GM23338 (cell line): ENCODE measurements around the gene MCU. TPM values are rescaled to one million over a fixed set of nuclear protein-coding genes. Genes with fewer than 3 reads are reported as not detected.

Experiments used
- ATAC-seq: fragments of 200-7000 bp; cut with Tn5 transposase; 3 replicates; pipeline ENCODE4 v1.9.1; 2020
- DNase-seq: peaks from one replicate; pipeline ENCODE4 v3.0.0-alpha.2; 2015; ENCODE audit warnings: low spot score
- H2AFZ ChIP-seq: fragments of 200-600 bp; sonication (generic); 2 replicates; pipeline ENCODE4 v1.8.0; 2016; ENCODE audit warnings: antibody characterized with exemption, mild to moderate bottlenecking, moderate library complexity
- H3F3A ChIP-seq: fragments of 200-600 bp; sonication (generic); replicated peaks from 2 replicates; pipeline ENCODE4 v1.8.0; 2017; ENCODE audit warnings: antibody characterized with exemption, mixed run types, low read depth
- H3K27ac ChIP-seq: fragments of 200-600 bp; sonication (generic); 2 replicates; pipeline ENCODE4 v1.6.1; 2016; ENCODE audit warnings: low read depth
- H3K27me3 ChIP-seq: fragments of 200-600 bp; sonication (generic); 2 replicates; pipeline ENCODE4 v1.8.0; 2016; ENCODE audit warnings: mild to moderate bottlenecking, mixed run types, moderate library complexity; ENCODE audit not compliant: insufficient read depth
- H3K36me3 ChIP-seq: fragments of 200-600 bp; sonication (generic); 2 replicates; pipeline ENCODE4 v1.8.0; 2016; ENCODE audit warnings: mild to moderate bottlenecking; ENCODE audit not compliant: insufficient read depth
- H3K4me1 ChIP-seq: fragments of 200-600 bp; sonication (generic); 2 replicates; pipeline ENCODE4 v1.8.0; 2016; ENCODE audit warnings: mild to moderate bottlenecking, moderate library complexity; ENCODE audit not compliant: insufficient read depth
- H3K4me2 ChIP-seq: fragments of 200-600 bp; sonication (generic); 2 replicates; pipeline ENCODE4 v1.7.1; 2017; ENCODE audit warnings: mixed run types
- H3K4me3 ChIP-seq: fragments of 200-600 bp; sonication (generic); 2 replicates; pipeline ENCODE4 v1.6.1; 2016; ENCODE audit warnings: mixed run types
- H3K79me2 ChIP-seq: fragments of 200-600 bp; sonication (generic); replicated peaks from 2 replicates; pipeline ENCODE4 v1.8.0; 2017; ENCODE audit warnings: mild to moderate bottlenecking; ENCODE audit not compliant: insufficient read depth
- H3K9me2 ChIP-seq: fragments of 200-600 bp; sonication (generic); 2 replicates; pipeline ENCODE4 v1.8.0; 2017; ENCODE audit not compliant: insufficient read depth
- H4K20me1 ChIP-seq: fragments of 200-600 bp; sonication (generic); replicated peaks from 2 replicates; pipeline ENCODE4 v1.8.0; 2017; ENCODE audit warnings: mild to moderate bottlenecking; ENCODE audit not compliant: insufficient read depth
- H3K27ac Mint-ChIP-seq: 2 replicates; pipeline ENCODE4 v1.8.0; 2020; ENCODE audit warnings: inconsistent platforms, mild to moderate bottlenecking, moderate library complexity, mixed read lengths
- H3K27me3 Mint-ChIP-seq: 3 replicates; pipeline ENCODE4 v1.8.0; 2022; ENCODE audit warnings: low read depth, mild to moderate bottlenecking, moderate library complexity, mixed read lengths, inconsistent platforms; ENCODE audit not compliant: insufficient read depth, poor library complexity
- H3K36me3 Mint-ChIP-seq: 3 replicates; pipeline ENCODE4 v1.8.0; 2021; ENCODE audit warnings: low read depth, mild to moderate bottlenecking, inconsistent platforms, moderate library complexity, mixed read lengths
- H3K4me1 Mint-ChIP-seq: 3 replicates; pipeline ENCODE4 v1.8.0; 2020; ENCODE audit warnings: mild to moderate bottlenecking, inconsistent platforms, mixed read lengths
- H3K4me3 Mint-ChIP-seq: 3 replicates; pipeline ENCODE4 v1.8.0; 2021; ENCODE audit warnings: moderate library complexity, mild to moderate bottlenecking, inconsistent platforms, mixed read lengths
- H3K9me3 Mint-ChIP-seq: 3 replicates; pipeline ENCODE4 v1.8.0; 2020; ENCODE audit warnings: moderate library complexity, mild to moderate bottlenecking, inconsistent platforms, mixed read lengths
- CREB1 ChIP-seq: fragments of 250-450 bp; sonication (Bioruptor Pico); IDR thresholded peaks from 2 replicates; pipeline ENCODE4 v1.5.0; 2020; ENCODE audit warnings: low read depth, mild to moderate bottlenecking, moderate library complexity
- CTCF ChIP-seq, 2 experiments: fragments of 200-600 bp in 1 of 2; sonication (generic) in 1 of 2; conservative IDR thresholded peaks; 2 replicates each; pipeline versions ENCODE4 v1.5.1 to v1.6.1; 2016 to 2017; ENCODE audit warnings: antibody characterized with exemption in 2 of 2, low read depth in 2 of 2, mild to moderate bottlenecking in 2 of 2, moderate library complexity in 1 of 2
- ETS1 ChIP-seq: IDR thresholded peaks from 2 replicates; pipeline ENCODE4 v1.6.1; 2016; ENCODE audit warnings: antibody characterized with exemption
- EZH2 ChIP-seq: fragments of 200-600 bp; sonication (generic); IDR thresholded peaks from one replicate; pipeline ENCODE4 v1.8.0; 2017; ENCODE audit warnings: antibody characterized with exemption, mild to moderate bottlenecking, low read depth; ENCODE audit not compliant: unreplicated experiment
- EZH2phosphoT487 ChIP-seq: fragments of 200-600 bp; sonication (generic); IDR thresholded peaks from one replicate; pipeline ENCODE4 v1.8.1; 2018; ENCODE audit warnings: antibody characterized with exemption; ENCODE audit not compliant: unreplicated experiment
- JUNB ChIP-seq: IDR thresholded peaks from one replicate; pipeline ENCODE4 v1.6.1; 2016; ENCODE audit warnings: antibody characterized with exemption; ENCODE audit not compliant: unreplicated experiment
- NANOG ChIP-seq: IDR thresholded peaks from 2 replicates; pipeline ENCODE4 v1.6.1; 2016; ENCODE audit warnings: antibody characterized with exemption, borderline replicate concordance
- POLR2AphosphoS5 ChIP-seq: IDR thresholded peaks from 2 replicates; pipeline ENCODE4 v1.6.1; 2016; ENCODE audit warnings: antibody characterized with exemption, low read depth
- REST ChIP-seq: IDR thresholded peaks from one replicate; pipeline ENCODE4 v1.6.1; 2018; ENCODE audit warnings: antibody characterized with exemption; ENCODE audit not compliant: unreplicated experiment
- STAT1 ChIP-seq: IDR thresholded peaks from one replicate; pipeline ENCODE4 v1.6.1; 2016; ENCODE audit warnings: antibody characterized with exemption; ENCODE audit not compliant: unreplicated experiment
- ZNF114 ChIP-seq: fragments of 250-450 bp; sonication (Bioruptor Pico); IDR thresholded peaks from 2 replicates; pipeline ENCODE4 v1.5.0; 2020; ENCODE audit warnings: mild to moderate bottlenecking, moderate library complexity
- ZNF331 ChIP-seq: fragments of 250-450 bp; sonication (Bioruptor Pico); IDR thresholded peaks from 2 replicates; pipeline ENCODE4 v1.5.0; 2020; ENCODE audit warnings: low read depth, mild to moderate bottlenecking, moderate library complexity
- polyA plus RNA-seq: library from polyadenylated mRNA; unstranded; fragments of >200 nt; fragmentation: Nextera tagmentation; extraction: Ambion mirVana; gene quantifications from 2 replicates; pipeline ENCODE4 v1.2.1, GENCODE V29; 2016
- total RNA-seq: library from RNA; depleted of rRNA; stranded (reverse); fragments of >200 nt; shearing (Covaris generic); gene quantifications from 2 replicates; pipeline ENCODE4 v1.2.3, GENCODE V29; 2014

MCU gene
- total and polyA plus RNA-seq, 2 experiments from 2014 or later, result 41.8 to 68.2 TPM

- TF ChIP-seq ZNF331 (CRISPR knock-in tag) (no peak), JUNB (no peak), ZNF114 (CRISPR knock-in tag) (no peak), EZH2phosphoT487 (no peak), CREB1 (CRISPR knock-in tag) (no peak), STAT1 (no peak), NANOG (no peak), REST (no peak), EZH2 (no peak)
Measured at GRCh38 chr10:72761498-72761897, 69.6 kb downstream of the MCU start (continued).

- Histone ChIP-seq H3K27me3 (no peaks in the 10 kb centered on the region), H4K20me1 (no peaks in the 10 kb centered on the region), H3K36me3 (no peaks in the 10 kb centered on the region), H3K4me3 (no peak overlapping the region), H2AFZ (no peak overlapping the region), H3K4me2 (no peak overlapping the region), H3K27ac (no peak overlapping the region), H3K79me2 (peaks cover 83% of the 10 kb centered on the region), H3F3A (no peaks in the 10 kb centered on the region), H3K4me1 (peaks cover 31% of the 10 kb centered on the region), H3K9me2 (no peaks in the 10 kb centered on the region)
- Mint-ChIP-seq H3K4me3 (no peak overlapping the region), H3K9me3 (no peaks in the 10 kb centered on the region), H3K4me1 (peaks cover 26% of the 10 kb centered on the region), H3K36me3 (no peaks in the 10 kb centered on the region), H3K27ac (no peak overlapping the region; the same call in 1 of the 2 replicates), H3K27me3 (peaks cover 6% of the 10 kb centered on the region)
- ATAC-seq, result no peak
- DNase-seq, result no peak
- TF ChIP-seq CTCF (conservative IDR thresholded peaks at IDR 0.05; ENCODE audit: low read depth in 2 of 2) (no peak), STAT1 (no peak), EZH2phosphoT487 (no peak), EZH2 (no peak), REST (no peak), CREB1 (CRISPR knock-in tag) (no peak), NANOG (no peak), POLR2AphosphoS5 (no peak), ETS1 (no peak)
Measured at GRCh38 chr10:72762042-72762441, 70.1 kb downstream of the MCU start.
